Stimulated activated naive CD8-positive, alpha-beta T cell treated with anti-CD3 and anti-CD28 coated beads, Interleukin-15, Interleukin-2, amounts not matched to agents 100 ng/mL and 50 ng/mL, for 24 hours (primary cell): ENCODE results near the gene GATA6.

Source experiments
- H3K27ac Mint-ChIP-seq: one replicate; pipeline ENCODE4 v1.8.0; 2021; ENCODE audit warnings: mild to moderate bottlenecking, mixed read lengths
- H3K27me3 Mint-ChIP-seq: one replicate; pipeline ENCODE4 v1.8.0; 2021; ENCODE audit warnings: mixed read lengths
- H3K36me3 Mint-ChIP-seq: one replicate; pipeline ENCODE4 v1.8.0; 2021; ENCODE audit warnings: low read depth, mixed read lengths
- H3K4me1 Mint-ChIP-seq: one replicate; pipeline ENCODE4 v1.8.0; 2021; ENCODE audit warnings: low read depth, mixed read lengths
- H3K4me3 Mint-ChIP-seq: one replicate; pipeline ENCODE4 v1.8.0; 2021; ENCODE audit warnings: mild to moderate bottlenecking, mixed read lengths
- H3K9me3 Mint-ChIP-seq: one replicate; pipeline ENCODE4 v1.8.0; 2021; ENCODE audit warnings: mixed read lengths

GATA6 gene

DNA sequence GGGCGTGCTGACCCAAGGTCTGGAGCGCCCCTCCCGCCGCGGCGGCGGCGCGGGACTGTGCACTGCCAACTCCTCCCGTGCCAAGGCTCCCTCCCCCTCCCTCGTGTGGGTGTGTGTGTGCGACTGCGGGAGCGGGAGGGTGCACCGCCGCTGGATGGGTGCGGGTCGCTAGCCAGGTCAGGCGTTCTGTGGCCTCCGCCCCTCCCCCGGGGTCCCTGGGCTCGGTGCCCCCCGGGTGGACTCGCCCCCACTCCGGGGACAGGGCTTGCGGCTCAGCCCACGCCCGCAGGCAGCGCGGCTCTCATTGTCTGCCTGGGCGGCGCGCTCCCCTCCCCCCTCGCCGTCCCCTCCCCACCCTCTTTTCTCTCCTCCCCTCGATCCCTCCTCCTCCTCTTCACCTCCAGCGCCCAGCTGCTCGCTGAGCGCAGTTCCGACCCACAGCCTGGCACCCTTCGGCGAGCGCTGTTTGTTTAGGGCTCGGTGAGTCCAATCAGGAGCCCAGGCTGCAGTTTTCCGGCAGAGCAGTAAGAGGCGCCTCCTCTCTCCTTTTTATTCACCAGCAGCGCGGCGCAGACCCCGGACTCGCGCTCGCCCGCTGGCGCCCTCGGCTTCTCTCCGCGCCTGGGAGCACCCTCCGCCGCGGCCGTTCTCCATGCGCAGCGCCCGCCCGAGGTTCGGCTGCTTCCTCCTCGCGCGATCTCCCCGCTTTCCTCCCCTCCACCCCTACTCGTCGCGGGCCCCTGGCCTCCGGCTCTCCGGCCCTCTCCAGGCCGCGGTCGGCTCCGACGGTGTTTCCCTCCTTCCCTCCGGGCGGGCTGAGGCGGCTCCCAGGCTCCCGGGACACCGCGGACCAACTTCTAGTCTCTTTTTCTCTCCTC, at the start of gene GATA6:
GATA6 (plus strand) TSS at position 579 of the 878 bp plus-strand sequence. CDS start 1,556 bp downstream, outside the sequence.
- H3K4me1 Mint-ChIP-seq = peaks cover 34% of the 10 kb centered on the region
- H3K27me3 Mint-ChIP-seq = peaks cover 72% of the 10 kb centered on the region
- H3K4me3 Mint-ChIP-seq = peak within 1 kb of the TSS; percentile 85
- H3K36me3 Mint-ChIP-seq = no peaks in the 10 kb centered on the region
- H3K9me3 Mint-ChIP-seq = no peaks in the 10 kb centered on the region
- H3K27ac Mint-ChIP-seq = peak within 1 kb of the TSS; percentile 63

DNA sequence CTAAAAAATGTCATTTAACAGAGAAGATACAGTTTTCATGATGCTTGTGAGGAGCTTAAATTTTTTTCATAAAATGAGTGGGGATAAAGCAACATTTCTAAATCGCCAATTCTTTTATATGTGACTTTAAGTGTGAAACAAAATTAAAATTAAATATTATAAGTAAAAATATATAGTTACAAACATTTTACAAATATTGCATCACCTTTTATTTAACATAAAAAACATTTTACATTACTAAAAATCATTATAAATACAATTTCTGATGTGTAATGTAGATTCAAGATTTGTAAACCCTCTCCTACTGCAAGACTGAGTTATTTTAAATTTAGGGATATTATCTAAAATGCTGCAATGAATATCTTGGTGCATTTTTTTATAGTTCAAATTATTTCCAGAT, 44.4 kb upstream of the GATA6 start:
- no peaks in the 10 kb centered on the region for H3K9me3 Mint-ChIP-seq
- H3K36me3 Mint-ChIP-seq = no peaks in the 10 kb centered on the region
- no peak overlapping the region for H3K27ac Mint-ChIP-seq
- peaks cover 3% of the 10 kb centered on the region for H3K27me3 Mint-ChIP-seq
- H3K4me1 Mint-ChIP-seq = no peaks in the 10 kb centered on the region
- no peak overlapping the region for H3K4me3 Mint-ChIP-seq

DNA sequence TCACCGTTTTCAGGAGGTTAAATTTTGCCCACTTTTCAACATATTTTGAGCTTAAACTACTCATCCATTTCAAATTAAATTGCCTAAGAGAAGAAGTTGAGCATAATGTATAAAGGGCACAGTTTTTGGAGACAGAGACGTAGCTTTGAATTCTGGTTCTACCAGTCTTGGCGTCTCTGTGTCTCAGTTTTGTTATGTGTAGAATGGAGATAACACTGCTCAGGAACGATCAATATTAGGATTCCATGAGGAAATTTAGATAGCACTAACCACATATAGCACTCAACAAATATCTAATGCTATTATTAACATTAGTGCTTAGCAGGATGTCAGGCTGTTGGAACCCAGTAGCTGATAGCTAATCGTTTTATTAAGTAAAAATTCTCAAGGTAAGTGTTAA, 40.4 kb upstream of the GATA6 start:
- H3K9me3 Mint-ChIP-seq = no peaks in the 10 kb centered on the region
- H3K4me1 Mint-ChIP-seq = no peaks in the 10 kb centered on the region
- H3K27me3 Mint-ChIP-seq = no peaks in the 10 kb centered on the region
- H3K4me3 Mint-ChIP-seq = no peak overlapping the region
- H3K36me3 Mint-ChIP-seq = no peaks in the 10 kb centered on the region
- no peak overlapping the region for H3K27ac Mint-ChIP-seq

DNA sequence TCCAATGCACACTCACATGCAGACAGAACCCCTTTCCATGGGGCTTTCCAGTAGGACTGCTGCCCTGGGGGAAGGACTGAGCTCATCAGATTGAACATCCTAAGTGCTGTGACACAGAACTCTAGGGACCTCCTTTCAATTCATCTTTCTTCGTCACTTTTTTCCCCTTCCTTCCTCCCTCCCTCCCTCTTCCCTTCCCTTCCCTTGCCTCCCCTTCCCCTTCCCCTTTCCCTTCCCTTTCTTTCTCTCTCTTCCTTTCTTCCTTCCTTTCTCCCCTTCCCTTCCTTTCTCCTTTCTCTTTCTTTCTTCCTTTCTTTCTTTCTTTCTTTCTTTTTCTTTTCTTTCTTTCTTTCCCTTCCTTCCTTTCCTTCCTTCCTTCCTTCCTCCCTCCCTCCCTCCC, 39.6 kb upstream of the GATA6 start:
- Mint-ChIP-seq H3K4me3 (no peak overlapping the region), H3K27ac (no peak overlapping the region), H3K36me3 (no peaks in the 10 kb centered on the region), H3K4me1 (no peaks in the 10 kb centered on the region), H3K9me3 (no peaks in the 10 kb centered on the region), H3K27me3 (no peaks in the 10 kb centered on the region)

DNA sequence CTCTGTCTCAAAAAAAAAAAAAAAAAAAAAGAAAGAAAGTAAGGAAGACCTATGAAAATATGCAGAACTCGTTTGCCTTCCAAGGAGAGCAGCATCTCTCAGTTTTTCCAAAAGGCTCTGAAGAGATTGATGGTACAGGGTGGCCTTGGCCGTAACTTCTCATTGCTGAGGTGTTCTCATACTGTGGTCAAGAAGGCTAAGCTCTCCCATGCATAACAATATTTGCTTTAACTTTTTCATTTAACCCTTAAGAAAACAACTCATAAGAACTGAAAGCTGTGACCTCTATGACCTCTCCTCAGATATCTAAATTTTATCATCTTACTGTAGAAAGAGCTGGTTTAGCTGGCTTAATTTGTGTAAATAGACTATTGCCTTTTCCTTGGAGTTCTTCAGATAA, 37.1 kb upstream of the GATA6 start:
- H3K4me1 Mint-ChIP-seq = no peaks in the 10 kb centered on the region

DNA sequence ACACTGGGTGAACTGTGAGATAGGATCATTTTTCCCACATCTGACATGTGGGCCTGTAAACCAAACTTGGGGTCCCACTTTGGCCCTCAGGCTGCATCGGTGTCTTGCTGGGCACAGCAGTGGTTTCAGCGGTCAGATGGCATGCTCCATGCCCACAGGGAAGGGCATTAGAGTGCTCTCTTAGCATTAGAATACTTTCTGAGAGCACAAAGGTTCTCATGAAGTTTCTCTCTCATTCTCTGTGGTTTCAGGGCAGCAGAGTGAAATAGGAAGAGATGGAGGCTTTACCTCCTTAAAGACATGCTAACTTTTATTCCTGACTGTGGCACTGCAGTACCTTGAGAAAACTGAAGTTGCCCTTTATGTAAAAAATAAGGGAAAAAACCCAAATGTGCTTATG, 36.6 kb upstream of the GATA6 start:
- peaks cover 5% of the 10 kb centered on the region for H3K9me3 Mint-ChIP-seq
- H3K36me3 Mint-ChIP-seq = no peaks in the 10 kb centered on the region
- no peaks in the 10 kb centered on the region for H3K4me1 Mint-ChIP-seq
- no peak overlapping the region for H3K4me3 Mint-ChIP-seq
- H3K27ac Mint-ChIP-seq = no peak overlapping the region
- no peaks in the 10 kb centered on the region for H3K27me3 Mint-ChIP-seq

More for the DNA sequence above, 37.1 kb upstream of the GATA6 start:
- Mint-ChIP-seq H3K9me3 (peaks cover 5% of the 10 kb centered on the region), H3K4me3 (no peak overlapping the region), H3K36me3 (no peaks in the 10 kb centered on the region), H3K27ac (no peak overlapping the region), H3K27me3 (no peaks in the 10 kb centered on the region)

DNA sequence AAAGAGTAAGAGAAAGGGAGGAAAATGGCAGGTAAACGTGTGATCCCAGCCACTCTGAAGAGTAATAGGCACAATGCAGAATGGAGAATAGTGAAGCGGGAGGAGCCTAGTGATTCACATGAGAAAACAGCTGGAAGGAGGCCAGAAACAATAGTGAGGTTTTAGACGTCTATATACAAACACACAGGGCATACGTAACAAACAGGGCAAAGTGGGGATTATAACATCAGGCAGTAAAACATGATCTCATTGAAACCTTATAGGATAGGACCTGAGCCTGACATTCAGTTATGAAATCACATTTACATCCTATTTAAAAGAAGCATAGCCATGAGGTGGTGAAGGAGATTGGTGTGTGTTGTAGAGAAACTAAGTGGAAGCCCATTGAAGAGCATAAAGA, 33.0 kb upstream of the GATA6 start:
- Mint-ChIP-seq H3K27ac (no peak overlapping the region), H3K4me1 (no peaks in the 10 kb centered on the region), H3K36me3 (no peaks in the 10 kb centered on the region), H3K27me3 (peaks cover 3% of the 10 kb centered on the region), H3K4me3 (no peak overlapping the region), H3K9me3 (peaks cover 11% of the 10 kb centered on the region)

DNA sequence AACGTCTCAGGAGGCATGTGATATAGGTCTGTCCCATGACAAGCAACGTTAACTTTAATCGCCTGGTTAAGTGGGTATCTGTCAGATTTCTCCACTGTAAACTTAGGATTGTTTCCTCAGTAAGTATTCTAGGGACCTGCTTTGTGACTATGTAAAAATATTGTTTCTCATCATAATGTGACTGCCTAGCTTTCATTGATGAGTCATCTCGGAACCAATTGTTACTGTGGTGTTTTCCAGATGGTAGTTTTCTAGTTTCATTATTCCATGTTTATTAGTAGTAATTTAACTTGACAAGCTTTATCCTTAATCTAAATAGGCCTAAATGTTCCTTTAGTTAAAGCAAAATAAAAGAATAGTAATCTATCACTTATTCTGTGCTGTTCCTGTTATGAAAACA, 28.2 kb upstream of the GATA6 start:
- Mint-ChIP-seq H3K27me3 (peaks cover 3% of the 10 kb centered on the region), H3K9me3 (peaks cover 10% of the 10 kb centered on the region), H3K36me3 (no peaks in the 10 kb centered on the region), H3K27ac (no peak overlapping the region), H3K4me1 (no peaks in the 10 kb centered on the region), H3K4me3 (no peak overlapping the region)

DNA sequence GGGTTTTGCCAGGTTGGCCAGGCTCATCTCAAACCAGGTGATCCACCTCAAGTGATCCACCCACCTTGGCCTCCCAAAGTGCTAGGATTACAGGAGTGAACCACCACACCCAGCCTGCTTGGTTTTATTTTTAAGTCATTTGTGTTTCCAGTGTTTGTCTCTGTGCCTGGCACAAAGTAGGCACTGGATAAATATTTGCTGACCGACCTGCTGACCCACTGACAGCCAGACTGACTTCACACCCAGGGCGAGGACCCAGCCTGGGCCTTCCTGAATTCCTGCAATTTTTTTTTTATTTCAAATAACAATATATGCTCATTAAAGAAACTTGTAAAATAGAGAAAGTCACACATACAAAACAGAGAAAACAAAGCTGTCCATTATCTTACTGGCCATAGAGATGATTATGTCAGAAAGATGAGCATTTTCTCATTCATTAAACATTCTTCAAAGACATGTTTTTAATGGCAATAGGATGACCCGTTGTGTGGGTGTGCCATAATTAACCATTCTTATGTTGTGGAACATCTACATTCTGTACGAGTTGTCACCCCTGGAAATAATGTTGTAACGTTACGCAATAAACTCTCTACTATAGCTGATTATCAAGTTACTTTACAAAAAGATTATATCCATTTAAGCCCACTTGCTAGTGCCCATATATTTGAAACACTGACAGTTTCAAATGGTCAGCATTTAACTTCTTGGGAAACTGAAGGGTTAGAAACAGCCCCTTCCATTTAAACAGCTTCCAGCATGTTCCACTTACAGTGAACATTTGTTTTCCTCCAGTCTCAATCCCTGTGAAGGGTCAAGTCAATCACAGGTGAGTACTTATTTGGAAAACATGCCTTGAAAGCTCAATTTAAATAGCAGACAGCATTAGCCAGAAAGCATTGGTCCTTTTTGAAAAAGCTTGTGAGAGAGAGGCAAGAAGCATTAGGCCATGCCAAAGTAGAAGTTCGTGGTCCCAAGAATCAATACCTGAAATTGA, 25.7 kb upstream of the GATA6 start:
- no peaks in the 10 kb centered on the region for H3K4me1 Mint-ChIP-seq
- no peak overlapping the region for H3K27ac Mint-ChIP-seq
- no peak overlapping the region for H3K4me3 Mint-ChIP-seq
- peaks cover 4% of the 10 kb centered on the region for H3K27me3 Mint-ChIP-seq
- H3K36me3 Mint-ChIP-seq = no peaks in the 10 kb centered on the region
- no peaks in the 10 kb centered on the region for H3K9me3 Mint-ChIP-seq

DNA sequence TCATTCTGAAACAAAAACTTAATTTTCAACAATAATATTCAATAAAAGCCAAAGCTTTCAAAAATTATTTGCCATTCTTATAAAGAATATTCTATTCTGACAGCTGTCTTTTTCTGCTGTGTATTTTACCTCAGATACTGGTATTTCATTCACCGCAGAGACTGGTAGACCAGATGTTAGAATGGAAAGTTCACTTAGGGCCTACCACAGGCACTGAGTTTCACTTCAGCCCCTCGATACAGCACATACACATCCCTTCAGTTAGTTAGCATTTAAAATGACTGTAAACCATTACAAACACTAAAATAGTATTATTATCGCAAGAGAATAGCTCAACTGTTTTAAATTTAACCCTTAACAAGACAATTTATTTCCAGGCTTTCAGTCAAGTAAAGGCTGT, 24.2 kb upstream of the GATA6 start:
- no peaks in the 10 kb centered on the region for H3K36me3 Mint-ChIP-seq
- H3K4me1 Mint-ChIP-seq = no peaks in the 10 kb centered on the region
- no peak overlapping the region for H3K4me3 Mint-ChIP-seq

DNA sequence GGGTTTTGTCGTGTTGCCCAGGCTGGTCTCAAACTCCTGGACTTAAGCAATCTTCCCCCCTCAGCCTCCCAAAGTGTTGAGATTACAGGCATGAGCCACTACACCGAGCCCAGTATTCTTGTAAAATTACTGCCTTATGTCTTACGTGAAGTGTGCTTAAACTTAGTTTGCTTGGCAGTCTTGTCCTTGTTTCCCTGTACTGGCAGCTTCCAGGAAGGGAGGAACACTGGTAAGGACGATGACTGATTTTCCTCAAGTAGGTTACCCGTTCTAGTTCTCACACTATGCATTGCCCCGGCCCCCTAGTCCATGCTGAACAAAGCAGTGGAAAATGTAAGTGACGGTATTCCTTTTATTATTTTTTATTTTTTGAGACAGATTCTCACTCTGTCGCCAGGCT, 19.7 kb upstream of the GATA6 start:
- Mint-ChIP-seq H3K4me3 (no peak overlapping the region), H3K4me1 (no peaks in the 10 kb centered on the region), H3K36me3 (no peaks in the 10 kb centered on the region), H3K27me3 (peaks cover 9% of the 10 kb centered on the region), H3K27ac (no peak overlapping the region), H3K9me3 (no peaks in the 10 kb centered on the region)

More for the DNA sequence above, 24.2 kb upstream of the GATA6 start:
- Mint-ChIP-seq H3K9me3 (no peaks in the 10 kb centered on the region), H3K27ac (no peak overlapping the region), H3K27me3 (peaks cover 4% of the 10 kb centered on the region)

DNA sequence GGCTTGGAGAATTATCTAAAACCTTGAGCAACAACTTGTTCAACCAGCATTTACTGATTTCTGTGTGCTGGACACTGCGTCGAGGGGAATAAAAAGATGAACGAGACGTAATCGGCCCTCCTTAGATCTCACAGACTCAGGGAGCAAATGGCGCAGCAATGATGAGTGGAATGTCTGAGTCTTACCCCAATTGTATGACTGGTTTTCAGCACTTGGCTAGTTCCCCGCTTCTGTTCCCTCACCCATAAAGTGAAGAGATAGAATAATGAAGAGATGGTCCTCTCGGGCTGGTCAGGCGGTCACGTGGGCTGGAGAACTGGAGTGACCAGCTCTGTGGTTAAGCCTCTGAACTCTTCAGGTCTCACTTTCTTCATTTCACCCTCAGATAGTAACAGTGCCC, 17.3 kb upstream of the GATA6 start:
- no peaks in the 10 kb centered on the region for H3K4me1 Mint-ChIP-seq
- H3K36me3 Mint-ChIP-seq = no peaks in the 10 kb centered on the region
- no peaks in the 10 kb centered on the region for H3K9me3 Mint-ChIP-seq
- H3K27me3 Mint-ChIP-seq = peaks cover 6% of the 10 kb centered on the region
- H3K27ac Mint-ChIP-seq = no peak overlapping the region
- no peak overlapping the region for H3K4me3 Mint-ChIP-seq

DNA sequence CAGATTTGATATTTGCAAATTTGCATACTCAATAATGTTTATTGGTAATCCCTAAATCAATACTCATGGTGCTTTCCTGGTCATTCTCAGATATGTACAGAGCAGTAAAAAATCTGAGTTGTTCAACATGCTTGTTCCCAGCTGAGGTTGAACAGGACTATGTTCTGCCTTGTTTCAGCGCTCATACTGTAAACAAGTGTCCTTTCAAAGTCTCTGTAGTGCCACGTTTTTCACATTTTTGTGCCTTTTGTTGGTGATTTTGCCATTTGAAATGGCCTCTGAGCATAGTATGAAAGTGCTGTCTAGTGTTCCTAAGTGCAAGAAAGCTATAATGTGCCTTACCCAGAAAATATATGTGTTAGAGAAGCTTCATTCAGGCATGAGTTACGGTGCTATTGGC, 16.0 kb upstream of the GATA6 start:
- H3K27me3 Mint-ChIP-seq = peaks cover 6% of the 10 kb centered on the region
- no peak overlapping the region for H3K27ac Mint-ChIP-seq
- H3K9me3 Mint-ChIP-seq = no peaks in the 10 kb centered on the region
- H3K36me3 Mint-ChIP-seq = no peaks in the 10 kb centered on the region
- no peaks in the 10 kb centered on the region for H3K4me1 Mint-ChIP-seq
- H3K4me3 Mint-ChIP-seq = no peak overlapping the region

DNA sequence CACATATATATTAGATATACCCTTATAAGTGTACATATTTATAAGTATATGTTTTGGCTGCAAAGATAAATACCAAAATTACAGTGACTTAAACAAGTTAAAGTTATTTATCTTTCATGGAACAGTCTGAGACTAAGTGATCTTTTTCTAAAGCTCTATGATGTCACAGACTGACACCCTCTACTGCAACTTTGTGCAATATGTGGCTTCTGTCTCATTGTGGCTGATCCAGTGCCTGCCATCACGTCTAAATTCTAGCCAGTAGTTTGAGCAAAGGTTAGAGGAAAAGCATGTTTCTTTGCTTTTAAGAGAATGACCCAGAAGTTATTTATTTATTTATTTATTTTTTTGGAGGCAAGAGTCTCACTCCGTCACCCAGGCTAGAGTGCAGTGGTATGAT, 13.8 kb upstream of the GATA6 start:
- Mint-ChIP-seq H3K36me3 (no peaks in the 10 kb centered on the region), H3K9me3 (no peaks in the 10 kb centered on the region), H3K4me1 (no peaks in the 10 kb centered on the region), H3K4me3 (no peak overlapping the region), H3K27me3 (peaks cover 7% of the 10 kb centered on the region), H3K27ac (no peak overlapping the region)

DNA sequence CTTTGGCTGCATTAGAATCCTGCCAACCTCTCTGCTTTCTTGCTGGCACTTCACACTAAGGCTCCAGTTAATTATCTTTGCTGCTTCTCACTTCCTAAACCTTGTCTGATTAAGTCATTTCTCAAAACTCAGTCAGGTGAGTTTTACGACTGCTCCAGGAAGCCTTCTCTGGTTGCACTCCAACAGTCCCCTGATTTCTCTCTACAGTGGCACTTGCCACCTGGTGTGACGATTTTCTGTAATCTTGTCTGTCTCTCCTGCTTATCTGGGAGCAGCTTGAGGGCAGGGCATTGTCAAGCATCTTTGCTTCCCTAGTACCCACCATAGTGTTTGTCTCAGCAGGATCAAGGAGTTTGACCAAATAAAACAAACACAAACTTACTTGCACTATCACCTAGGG, 10.4 kb upstream of the GATA6 start:
- H3K36me3 Mint-ChIP-seq = no peaks in the 10 kb centered on the region

More for the DNA sequence above, 10.4 kb upstream of the GATA6 start:
- Mint-ChIP-seq H3K4me3 (no peak overlapping the region), H3K27ac (no peak overlapping the region), H3K9me3 (no peaks in the 10 kb centered on the region), H3K27me3 (peaks cover 34% of the 10 kb centered on the region), H3K4me1 (no peaks in the 10 kb centered on the region)
